ENCODE data around the gene SEH1L. TPM values are rescaled to one million over a fixed set of nuclear protein-coding genes. Genes with fewer than 3 reads are reported as not detected.

The SEH1L gene
- total RNA-seq, 1 donor from 2014 or later, result 28.0 TPM

DNA sequence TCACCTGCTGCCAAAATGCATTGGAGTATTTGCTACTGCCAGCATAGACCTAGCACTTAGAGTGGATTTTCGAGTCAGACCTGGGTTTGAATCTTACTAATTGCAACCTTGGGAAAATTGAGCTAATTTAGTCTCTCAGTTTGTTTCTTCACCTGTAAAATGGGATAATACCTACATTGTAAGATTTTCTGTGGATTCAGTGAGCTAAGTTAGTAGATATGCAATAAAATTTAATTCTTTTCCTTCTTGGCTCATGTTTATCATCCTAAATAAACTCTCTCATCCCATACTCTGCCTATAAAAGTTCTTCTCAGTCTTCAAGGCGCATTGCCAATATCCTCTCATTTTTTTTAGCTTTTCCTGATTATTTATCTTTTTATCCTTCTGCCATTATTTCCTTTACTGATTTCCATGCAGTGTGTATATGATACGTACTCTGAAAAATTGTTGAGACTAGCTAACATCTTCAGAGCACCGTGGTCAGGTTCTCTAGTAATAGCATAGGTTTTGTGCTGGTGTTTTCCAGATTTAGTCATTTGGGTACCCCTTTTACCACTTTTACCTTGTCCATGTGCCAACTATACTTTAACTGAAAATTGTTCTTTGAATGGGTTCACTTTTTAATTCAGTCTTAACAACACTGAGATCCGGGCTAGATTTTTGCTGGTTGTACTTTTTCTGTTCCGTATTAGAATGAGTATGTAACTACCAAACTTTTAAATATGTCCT is 50.7 kb downstream of the SEH1L start:
- no peak overlapping the region for H3K27ac ChIP-seq
- no peak for DNase-seq (ENCODE audit: extremely low spot score in 2 of 2)
- intact Hi-C loops (cut with DNase I), result no loop called here
- no peaks in the 10 kb centered on the region for H3K9me3 ChIP-seq
- no peak overlapping the region for H3K4me3 ChIP-seq
- peaks cover 0 to 13% of the 10 kb centered on the region in 2 donors for H3K36me3 ChIP-seq
- peaks cover 9% of the 10 kb centered on the region for H3K4me1 ChIP-seq
- TF ChIP-seq, protein P1, sequence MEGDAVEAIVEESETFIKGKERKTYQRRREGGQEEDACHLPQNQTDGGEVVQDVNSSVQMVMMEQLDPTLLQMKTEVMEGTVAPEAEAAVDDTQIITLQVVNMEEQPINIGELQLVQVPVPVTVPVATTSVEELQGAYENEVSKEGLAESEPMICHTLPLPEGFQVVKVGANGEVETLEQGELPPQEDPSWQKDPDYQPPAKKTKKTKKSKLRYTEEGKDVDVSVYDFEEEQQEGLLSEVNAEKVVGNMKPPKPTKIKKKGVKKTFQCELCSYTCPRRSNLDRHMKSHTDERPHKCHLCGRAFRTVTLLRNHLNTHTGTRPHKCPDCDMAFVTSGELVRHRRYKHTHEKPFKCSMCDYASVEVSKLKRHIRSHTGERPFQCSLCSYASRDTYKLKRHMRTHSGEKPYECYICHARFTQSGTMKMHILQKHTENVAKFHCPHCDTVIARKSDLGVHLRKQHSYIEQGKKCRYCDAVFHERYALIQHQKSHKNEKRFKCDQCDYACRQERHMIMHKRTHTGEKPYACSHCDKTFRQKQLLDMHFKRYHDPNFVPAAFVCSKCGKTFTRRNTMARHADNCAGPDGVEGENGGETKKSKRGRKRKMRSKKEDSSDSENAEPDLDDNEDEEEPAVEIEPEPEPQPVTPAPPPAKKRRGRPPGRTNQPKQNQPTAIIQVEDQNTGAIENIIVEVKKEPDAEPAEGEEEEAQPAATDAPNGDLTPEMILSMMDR (IDR thresholded peaks at IDR 0.05), result no peak
- TF ChIP-seq POLR2AphosphoS5 (IDR thresholded peaks at IDR 0.05; ENCODE audit: insufficient read depth in 1 of 2, low read depth in 1 of 2) (no peak), POLR2A (IDR thresholded peaks at IDR 0.05) (no peak)
- H3K27me3 ChIP-seq, result no peaks in the 10 kb centered on the region

DNA sequence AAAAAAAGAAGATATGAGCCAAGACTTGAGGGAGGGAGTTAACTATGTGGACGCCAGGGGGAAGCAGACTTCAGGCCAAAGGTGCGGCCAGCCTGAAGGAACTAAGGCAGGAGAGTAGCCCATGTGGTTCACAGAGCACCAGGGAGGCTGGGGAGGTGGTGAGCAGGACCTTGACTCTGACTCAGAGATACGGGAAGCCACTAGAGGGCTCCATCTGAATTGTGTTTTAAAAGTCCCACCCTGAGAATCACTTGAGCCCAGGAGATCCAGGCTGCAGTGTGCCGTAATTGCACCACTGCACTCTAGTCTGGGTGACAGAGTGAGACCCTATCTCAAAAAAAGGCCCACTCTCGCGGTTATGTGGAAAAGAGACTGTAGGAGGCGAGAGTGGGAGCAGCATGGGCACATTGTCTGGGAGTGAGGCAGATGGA is 55.7 kb downstream of the SEH1L start:
- TF ChIP-seq, protein P1 (IDR thresholded peaks at IDR 0.05), result no peak
- TF ChIP-seq POLR2AphosphoS5 (IDR thresholded peaks at IDR 0.05; ENCODE audit: insufficient read depth in 1 of 2, low read depth in 1 of 2) (no peak), POLR2A (IDR thresholded peaks at IDR 0.05) (no peak)
- no peaks in the 10 kb centered on the region for H3K27me3 ChIP-seq
- peaks cover 4% of the 10 kb centered on the region for H3K4me1 ChIP-seq
- H3K9me3 ChIP-seq, result no peaks in the 10 kb centered on the region
- H3K36me3 ChIP-seq, result peaks cover 0 to 14% of the 10 kb centered on the region in 2 donors
- intact Hi-C loops (cut with DNase I), result no loop called here
- DNase-seq (ENCODE audit: extremely low spot score in 2 of 2), result no peak
- H3K27ac ChIP-seq, result no peak overlapping the region
- H3K4me3 ChIP-seq, result no peak overlapping the region

DNA sequence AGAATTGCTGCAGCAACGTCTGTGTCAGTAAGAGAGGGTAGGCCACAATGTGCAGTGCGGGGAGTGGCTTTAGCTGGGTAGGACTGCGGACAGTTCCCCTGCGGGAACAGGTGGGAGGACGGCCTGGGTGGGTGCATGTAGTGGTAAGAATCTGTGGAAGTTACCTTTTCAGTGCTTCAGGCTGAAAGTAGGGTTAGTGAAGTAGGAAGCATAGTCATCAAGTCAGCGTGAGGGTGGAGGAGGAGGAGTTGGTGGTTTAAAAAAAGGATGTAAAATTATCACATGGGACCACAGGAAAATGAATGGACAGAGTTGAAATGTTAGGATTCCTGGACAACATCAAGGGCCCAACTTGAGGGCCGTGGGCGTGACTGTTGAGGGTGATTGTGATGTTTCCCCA is 56.6 kb downstream of the SEH1L start:
- Histone ChIP-seq H3K27ac (no peak overlapping the region), H3K36me3 (peaks cover 0 to 18% of the 10 kb centered on the region in 2 donors), H3K9me3 (no peaks in the 10 kb centered on the region), H3K4me3 (no peak overlapping the region), H3K27me3 (no peaks in the 10 kb centered on the region), H3K4me1 (no peaks in the 10 kb centered on the region)
- TF ChIP-seq POLR2AphosphoS5 (IDR thresholded peaks at IDR 0.05; ENCODE audit: insufficient read depth in 1 of 2, low read depth in 1 of 2), result no peak
- no peak for TF ChIP-seq POLR2A (IDR thresholded peaks at IDR 0.05)
- TF ChIP-seq, protein P1 (IDR thresholded peaks at IDR 0.05), result no peak
- no peak for DNase-seq (ENCODE audit: extremely low spot score in 2 of 2)
- intact Hi-C loops (cut with DNase I), result no loop called here

DNA sequence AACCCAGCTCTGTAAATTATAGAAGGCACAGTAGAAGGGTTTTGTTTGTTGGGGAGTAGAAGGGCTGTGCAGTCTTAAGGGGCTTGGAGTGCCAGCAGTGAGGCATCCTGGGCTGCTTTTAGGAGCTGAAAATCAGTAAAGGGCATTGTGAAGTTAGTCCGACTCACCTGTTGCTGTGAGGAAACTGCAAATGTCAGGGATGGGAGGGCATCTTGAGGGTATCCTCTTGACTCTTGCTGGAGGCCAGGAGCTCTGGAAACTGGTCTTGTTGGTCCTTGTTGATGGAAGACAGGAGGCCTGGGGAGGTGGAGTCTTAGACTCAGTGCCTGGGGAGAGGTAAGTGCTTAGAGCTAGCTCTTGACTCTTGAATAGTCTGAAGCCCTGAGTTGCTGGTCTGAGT is 57.5 kb downstream of the SEH1L start:
- Histone ChIP-seq H3K9me3 (no peaks in the 10 kb centered on the region), H3K27ac (no peak overlapping the region), H3K27me3 (no peaks in the 10 kb centered on the region), H3K4me1 (no peaks in the 10 kb centered on the region), H3K36me3 (peaks cover 0 to 25% of the 10 kb centered on the region in 2 donors), H3K4me3 (no peak overlapping the region)
- no peak for DNase-seq (ENCODE audit: extremely low spot score in 2 of 2)
- intact Hi-C loops (cut with DNase I), result no loop called here
- TF ChIP-seq, protein P1 (IDR thresholded peaks at IDR 0.05), result no peak
- TF ChIP-seq POLR2AphosphoS5 (IDR thresholded peaks at IDR 0.05; ENCODE audit: insufficient read depth in 1 of 2, low read depth in 1 of 2) (no peak), POLR2A (IDR thresholded peaks at IDR 0.05) (no peak)

DNA sequence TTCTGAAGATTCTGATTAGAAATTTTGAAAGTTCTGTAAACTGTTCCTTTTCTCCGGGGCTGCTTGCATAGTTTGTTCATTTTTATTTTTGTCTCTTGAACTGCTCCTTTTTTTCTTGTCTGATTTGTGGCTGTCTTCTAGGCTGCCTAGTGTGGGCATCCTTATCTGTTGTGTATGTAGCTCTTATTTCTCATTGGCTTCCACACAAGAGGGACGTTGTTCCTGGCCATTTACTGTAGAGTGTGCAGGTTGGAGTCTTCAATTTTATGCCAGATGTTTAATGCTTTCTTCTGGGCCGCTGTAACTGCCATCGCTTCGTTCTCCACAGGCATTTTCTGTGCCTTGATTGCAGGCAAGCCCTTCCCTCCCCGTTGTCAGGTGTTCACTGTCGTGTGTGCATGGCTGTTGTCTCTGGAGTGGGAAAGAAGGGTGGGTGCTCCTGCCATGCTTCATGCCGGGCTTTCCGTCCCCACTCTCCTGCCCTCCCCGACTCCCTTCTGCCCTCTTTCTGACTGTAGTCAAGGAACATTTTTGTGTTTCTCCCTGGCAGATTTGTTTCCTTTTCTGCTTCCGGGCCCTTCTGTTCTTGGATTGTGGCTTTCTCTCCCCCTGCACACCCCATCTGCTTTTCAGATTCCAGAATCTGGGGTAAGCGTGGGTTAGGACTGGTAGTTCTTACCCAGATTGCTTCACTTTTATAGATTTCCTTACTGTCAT is 58.9 kb downstream of the SEH1L start:
- intact Hi-C loops (cut with DNase I), result no loop called here
- Histone ChIP-seq H3K36me3 (peaks cover 0 to 20% of the 10 kb centered on the region in 2 donors), H3K27ac (no peak overlapping the region), H3K27me3 (no peaks in the 10 kb centered on the region), H3K4me3 (no peak overlapping the region), H3K9me3 (no peaks in the 10 kb centered on the region), H3K4me1 (no peaks in the 10 kb centered on the region)
- DNase-seq (ENCODE audit: extremely low spot score in 2 of 2), result no peak
- TF ChIP-seq POLR2A (IDR thresholded peaks at IDR 0.05) (no peak), POLR2AphosphoS5 (IDR thresholded peaks at IDR 0.05; ENCODE audit: insufficient read depth in 1 of 2, low read depth in 1 of 2) (no peak)
- TF ChIP-seq, protein P1 (IDR thresholded peaks at IDR 0.05), result no peak

Measured in vagina (tissue), 2 donors.